ELF-1 (cell line): ENCODE results near the gene EXOC4.

ENCODE experiments used
- DNase-seq: peaks from one replicate; pipeline ENCODE4 v3.0.0-alpha.2; 2016; ENCODE audit warnings: low read depth, low spot score

EXOC4 gene

DNA sequence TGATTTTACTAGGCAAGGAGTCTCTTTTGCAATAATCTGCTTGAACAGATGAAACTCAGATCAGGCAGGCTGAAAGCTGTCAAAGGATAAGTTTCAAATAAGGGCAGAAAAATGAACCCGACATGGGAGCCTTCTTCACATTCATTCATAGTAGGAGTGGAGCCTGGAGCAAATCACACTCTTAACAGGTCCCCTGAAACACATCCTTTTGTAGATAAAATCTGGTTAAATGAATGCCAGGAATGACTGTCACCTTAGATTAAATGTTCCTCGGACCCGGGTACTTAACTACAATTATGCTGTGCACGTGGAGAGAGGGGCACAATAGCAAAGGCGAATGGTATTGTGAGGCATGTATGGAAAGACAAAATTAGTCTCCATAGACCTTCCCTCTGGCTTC, 529.6 kb downstream of the EXOC4 start:
- no peak for DNase-seq

DNA sequence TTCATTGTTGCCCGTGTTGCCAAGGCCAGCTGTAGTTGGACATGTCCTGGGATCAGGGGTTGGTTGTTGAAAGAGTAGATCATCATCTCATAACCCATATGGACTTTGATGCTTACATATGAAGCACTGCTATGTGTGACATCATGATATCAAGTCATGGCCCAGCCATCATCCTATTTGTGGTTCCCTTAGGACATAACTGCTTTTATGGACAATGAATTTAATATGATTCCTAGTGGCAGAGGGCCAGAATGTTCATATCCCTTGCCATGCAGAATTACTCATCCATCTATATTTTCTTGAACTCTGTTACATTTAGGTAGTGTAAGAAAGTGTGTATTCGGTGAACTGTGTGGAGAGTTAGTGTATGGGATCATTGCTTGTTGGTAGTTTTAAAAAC, 530.4 kb downstream of the EXOC4 start:
- no peak for DNase-seq

DNA sequence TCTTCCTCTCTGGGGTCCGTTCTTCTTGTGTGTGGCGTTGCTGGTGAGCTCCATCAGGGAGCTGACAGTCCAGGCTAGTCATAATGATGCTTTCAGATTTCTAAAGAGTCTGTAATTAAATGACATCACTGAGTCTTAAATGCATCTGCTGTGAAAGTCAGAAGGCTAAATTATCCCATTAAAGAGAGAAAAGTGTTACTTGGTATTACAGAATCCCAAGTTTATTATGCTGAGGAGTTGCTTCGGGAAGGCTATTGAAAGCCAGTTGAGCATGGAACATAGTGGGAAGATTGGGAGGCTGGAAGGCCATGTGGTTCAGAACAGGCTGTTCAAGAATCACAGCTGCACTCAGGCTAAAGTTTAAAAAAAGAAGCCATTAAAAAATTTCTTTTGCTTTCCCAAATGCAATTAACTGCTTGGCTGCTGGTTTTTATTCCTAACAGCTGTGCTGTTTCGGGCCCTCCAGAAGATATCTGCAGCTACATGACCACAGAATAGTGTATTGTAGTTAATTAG, 531.7 kb downstream of the EXOC4 start:
- DNase-seq: no peak

DNA sequence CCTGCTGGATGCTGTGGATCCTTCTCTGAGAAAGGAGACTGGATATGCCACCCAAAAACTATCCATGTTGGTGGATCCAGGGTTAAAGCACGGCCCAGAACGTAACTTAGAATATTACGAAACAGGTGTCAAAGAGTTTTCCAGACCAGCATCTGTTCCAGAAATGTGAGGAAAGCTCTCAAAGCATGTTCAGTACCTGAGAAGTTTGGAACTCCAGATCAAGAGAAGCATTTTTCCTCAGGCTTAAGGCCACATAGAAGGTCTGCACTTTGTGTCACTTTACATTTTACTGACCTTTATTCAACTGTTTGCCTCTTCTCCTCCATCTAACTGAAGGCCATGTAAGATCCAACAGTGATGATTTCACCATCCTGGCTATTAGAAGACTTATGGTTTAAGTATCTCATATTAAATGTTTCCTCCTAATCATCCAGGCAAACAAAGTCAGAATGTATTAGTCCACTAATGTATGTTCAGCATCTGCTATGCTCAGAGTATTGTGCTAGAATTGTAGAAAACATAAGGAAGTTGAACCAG, 533.6 kb downstream of the EXOC4 start:
- no peak for DNase-seq

DNA sequence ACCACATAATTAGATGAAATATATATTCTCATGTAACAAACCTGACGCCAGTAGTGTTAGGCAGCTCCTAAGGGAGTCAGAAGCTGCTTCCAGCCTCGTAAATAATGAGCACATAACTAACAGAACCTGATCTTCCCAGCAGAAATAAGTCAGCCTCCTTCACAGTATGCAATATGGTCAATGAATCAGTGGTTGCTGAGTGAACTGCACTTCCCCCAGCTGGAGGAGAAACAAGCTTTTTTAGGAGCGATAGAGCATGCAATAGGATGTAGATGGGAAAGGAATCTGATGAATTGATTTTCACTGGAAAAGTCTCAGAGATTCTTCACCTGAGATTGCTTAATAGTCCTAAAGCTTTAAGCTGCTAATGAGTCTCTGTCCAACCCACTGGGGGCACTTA, 537.1 kb downstream of the EXOC4 start:
- no peak for DNase-seq

DNA sequence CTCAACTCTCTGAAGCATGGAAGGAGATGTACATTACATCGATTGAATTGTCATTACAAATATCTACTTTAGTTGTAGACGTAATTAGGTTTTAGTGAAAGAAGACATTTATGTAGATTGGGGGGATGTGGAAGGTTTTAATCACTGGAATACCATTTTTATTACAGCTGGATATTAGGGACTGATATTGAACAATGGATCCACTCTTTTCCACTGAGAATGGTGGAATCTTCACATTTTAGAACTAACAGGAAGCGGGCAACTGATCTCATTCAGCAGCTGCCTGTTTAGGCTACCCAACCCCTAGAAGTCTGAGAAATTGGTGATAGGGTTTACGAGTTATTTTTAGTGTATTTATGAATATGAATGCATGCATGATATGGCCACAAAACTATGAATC, 538.0 kb downstream of the EXOC4 start:
- no peak for DNase-seq

DNA sequence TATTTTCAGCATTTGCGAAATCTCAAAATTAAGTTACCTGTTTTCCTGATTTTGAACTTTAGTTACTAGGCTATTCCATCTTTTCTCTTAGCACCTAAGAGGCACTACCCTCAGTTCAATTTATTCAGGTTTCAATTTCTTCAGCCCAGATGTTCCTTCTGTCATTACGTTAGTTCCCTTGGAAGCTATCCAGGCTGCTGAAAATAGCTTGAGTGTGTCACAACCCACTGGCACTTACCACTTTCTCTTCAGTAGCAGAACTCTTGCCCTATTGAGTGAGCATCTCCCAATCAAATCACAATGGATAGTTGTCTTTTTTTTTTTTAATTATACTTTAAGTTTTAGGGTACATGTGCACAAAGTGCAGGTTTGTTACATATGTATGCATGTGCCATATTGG, 541.6 kb downstream of the EXOC4 start:
- no peak for DNase-seq

DNA sequence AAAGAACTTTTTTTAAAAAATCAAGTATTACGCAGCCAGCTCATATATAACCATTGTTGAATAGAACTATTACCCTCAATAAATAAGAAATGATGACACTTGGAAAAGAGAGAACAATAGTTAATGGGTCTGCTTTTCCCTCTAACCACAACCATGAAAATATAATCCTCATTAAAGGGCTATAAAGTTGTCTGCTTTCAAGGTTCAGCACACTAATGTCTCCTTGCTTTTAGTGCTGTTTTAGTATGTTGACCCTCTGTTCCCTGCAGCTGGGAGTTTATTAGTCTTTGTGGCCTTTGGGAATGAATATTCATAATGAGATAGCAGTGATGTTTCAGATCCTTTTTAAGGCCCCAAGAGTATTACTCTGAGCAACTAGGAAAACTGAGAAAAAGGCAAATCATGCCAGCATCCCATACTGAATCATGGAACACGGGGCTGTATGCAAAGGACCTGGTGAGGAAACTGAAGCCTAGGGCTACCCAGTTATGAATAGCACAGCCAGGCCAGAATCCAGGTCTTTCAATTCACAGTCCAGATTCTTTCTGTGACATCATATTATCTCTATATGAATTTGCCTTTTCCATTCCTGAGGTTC, 542.3 kb downstream of the EXOC4 start:
- no peak for DNase-seq

DNA sequence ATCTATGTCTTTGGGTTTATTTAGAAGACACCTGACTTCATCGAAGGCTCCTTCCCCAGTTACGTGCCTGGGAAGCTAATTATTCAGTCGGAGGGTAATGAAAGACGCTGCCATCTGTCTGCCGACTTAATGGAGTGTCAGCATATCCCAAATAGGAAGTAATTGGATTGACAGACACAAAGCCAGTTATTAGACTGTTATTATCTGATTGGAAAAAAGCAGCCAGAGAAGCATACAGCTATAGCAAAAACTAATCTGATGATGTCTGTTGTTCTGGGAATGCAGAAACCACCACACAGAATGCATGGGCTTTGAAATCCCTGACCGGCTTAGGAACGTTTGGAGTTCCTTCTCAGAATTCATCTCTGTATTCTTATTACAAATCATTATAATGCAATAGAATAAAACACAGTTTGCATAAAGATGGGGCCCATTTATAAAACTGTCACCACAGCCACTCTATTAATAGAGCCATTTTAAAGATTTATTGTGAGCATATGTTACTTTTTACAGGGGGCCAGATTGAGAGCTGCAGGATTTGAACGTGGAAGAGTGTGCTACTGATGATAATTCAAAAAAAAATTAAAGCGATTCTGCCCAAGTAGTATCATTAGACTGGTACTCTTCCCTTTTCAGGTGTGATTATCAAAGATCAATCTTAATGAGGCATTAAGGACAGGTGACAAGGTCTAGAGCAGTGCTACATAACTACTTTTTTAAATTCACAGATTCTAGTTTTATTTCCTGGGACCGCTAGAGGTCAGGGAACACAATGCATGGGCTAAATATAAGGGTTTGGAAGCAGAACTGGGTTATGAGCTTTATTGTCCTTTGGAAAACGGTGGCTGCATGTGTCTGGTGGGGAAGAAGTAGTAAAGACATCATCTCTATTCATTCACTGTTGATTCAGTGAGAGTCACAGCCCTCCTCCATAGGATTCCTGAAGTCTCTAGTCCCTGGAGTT, 544.2 kb downstream of the EXOC4 start:
- no peak for DNase-seq

DNA sequence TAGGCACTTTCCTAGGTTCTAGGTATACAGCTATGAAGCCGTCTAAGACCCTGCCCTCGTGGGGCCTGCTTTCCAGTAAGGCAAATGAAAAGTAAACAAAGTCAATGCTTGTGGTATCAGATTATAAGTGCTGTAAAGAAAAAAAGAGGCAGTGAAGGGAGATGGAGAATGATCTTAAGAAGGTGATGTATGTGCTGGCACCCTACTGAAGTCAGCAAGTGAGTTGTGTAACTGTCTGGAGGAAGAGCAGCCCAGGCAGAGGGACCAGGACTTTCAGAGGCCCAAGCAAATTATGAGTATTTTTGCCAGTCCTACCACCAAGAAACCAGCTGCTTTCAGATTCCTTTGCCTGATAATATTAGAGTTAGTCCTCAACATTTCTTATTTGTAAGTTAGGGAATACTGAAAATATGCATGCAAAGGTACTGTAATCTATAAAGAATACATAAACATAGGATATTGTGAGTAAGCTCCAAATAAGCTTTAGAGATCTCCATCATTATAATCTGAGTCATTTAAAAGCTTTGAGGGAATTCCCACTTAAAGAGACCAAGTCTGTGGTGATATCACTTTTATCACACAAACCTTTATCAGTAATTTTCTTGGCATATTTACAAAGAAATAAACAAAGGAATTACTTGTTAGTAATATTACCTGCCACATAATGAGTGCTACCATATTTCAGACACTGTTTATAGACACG, 545.1 kb downstream of the EXOC4 start:
- no peak for DNase-seq

DNA sequence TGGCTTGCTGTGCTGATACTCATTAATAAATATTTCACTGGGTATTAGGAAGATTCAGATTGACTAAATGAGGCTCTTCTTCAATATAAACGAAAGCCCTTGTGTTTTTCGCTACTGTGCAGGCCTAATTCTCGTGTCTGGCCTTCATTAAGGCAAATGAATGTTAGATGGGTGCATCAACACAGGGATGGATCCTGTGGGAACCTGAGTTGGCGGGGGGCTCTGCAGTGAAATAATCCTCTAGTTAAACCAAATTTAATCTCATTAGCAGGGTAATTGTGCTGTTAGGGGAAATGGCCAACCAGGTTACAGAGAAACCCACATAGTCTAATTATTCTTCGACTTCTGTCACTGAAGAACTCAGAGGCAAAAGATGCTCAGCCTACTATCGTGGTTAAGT, 548.5 kb downstream of the EXOC4 start:
- DNase-seq: no peak

DNA sequence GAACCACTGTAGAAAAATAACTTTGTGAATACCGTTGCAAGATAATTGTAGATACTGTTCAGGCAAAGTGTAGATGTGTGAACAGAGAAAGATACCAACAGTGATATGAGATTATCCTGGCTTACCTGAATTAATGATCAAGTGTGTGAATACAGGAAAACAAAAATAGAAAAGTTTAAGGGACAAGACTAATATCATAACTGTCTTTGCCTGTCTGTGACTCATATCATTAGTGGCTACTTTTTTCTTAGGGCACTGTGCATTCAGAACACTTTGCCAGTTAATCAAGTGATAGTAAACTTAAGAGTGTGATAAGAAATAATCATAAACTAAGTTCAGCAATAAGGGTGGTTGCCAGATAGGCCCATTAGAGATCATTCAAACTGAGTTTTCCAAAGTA, 551.2 kb downstream of the EXOC4 start:
- no peak for DNase-seq

DNA sequence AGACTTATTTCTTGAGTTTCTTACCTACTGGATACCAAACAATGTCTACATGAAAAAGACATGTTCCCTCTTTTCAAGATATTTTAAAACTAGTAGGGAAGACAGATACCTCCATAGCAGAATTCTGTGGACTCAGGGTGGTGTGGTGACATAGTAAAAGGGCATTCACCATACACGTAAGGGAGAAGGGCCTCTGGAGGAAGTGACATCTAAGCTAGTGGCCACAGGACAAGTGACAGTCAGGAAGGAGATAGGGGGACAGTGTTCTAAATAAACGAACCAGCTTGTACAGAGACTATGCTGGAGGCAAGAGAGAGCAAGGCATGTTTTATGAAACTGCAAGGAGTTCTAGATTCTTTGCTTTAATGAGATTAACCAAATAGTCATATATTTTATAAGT, 552.5 kb downstream of the EXOC4 start:
- no peak for DNase-seq

DNA sequence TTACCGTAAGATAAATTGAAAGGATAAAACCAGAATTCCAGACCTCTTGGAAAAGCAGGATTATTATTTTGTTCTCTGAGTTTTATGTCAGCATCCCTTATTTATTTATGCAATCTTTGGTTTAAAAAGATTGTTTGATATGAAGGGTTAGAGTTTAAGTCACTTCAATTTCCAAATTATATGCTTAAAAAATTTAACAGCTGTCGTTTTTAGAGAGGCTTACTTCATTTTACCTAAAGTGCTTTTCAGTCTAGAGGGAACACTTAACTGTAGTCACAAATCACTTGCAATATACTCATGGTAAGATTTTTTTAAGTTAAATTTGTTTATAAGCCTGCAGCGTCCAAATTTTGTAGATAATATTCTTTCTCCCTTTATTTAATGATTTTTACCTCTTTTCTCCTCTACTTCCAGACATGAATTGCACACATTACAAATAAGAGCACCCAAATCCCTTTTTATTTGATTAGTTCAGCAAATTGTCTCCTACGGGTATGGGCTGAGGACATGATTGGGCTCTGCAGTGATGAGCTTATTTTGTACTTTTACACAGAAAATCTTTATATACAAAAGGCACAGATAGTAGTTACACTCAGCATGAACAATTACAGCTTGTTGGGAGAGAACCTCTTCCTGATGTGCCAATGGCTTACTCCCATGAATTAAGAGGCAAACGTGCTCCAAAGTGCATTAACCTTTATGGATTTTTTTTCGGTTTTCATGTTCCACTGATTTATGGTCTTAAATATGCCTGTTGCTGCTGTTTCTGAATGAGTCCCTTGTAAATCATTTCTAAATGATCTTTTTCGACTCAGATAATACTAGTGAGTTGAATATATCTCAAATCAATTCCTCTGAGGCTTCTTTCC, 555.0 kb downstream of the EXOC4 start:
- no peak for DNase-seq

DNA sequence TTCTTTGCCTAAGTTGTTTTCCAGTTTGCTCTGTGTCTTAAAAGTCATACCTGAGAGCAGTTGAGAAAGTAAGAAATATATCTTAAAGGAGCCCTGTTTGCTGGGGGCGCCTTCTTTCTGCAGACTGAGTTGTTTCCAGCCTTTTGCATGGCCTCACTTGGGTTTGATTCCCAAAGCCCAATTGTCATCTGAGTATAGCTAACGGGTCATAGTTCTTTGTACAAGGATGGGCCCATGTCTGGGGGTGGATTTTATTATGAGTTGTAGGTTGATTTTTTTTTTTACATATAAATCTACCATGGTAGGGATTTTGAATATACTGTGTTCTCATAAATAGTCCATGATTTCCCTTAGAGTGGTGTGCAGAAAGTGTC, 555.6 kb downstream of the EXOC4 start:
- no peak for DNase-seq

DNA sequence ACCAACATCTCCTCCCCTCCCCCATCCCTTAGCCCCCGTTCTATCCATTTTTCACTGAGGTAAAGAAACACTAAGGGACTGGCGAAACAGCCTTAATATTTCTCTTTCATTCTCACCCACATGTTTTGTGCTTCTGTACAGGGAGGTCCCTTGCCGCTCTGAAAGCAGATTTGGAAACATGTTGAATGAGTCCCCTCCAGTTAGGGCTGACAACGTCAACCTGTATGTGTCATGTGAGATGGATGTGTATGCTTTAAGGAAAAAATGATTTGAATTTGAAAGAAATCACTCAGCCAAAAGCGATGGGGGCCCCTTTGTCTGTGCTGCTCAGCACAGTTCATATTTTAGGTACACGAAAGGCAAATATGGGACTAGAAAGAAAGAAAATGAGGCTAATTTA, 560.0 kb downstream of the EXOC4 start:
- DNase-seq: no peak

DNA sequence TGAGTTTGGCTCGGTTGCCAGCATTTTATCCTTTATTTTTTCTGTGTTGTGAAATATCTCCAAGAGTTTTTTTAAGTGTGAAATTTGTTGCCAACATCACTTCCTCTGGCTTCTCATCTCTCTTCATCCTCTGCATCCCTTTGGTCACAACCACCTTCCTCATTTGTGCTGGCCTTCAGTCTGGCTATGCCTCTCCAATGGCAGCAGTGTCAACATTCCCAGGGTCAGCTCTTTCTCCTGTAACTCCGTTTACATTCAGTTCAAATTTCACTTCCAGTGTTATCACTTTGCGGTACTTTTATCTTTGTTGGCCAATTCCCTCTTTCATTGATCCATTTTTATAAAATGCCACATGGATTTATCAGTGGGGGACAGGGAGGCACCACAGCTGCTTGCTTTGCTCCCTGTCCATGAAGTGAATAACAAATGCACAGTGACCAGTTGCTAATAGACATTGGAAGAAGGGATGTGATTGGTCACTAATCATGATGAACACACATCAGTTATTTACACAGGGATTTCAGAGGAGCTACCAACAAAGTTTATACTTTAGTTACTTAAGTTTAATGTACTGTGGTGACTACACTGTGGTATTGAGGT, 562.8 kb downstream of the EXOC4 start:
- DNase-seq: no peak

DNA sequence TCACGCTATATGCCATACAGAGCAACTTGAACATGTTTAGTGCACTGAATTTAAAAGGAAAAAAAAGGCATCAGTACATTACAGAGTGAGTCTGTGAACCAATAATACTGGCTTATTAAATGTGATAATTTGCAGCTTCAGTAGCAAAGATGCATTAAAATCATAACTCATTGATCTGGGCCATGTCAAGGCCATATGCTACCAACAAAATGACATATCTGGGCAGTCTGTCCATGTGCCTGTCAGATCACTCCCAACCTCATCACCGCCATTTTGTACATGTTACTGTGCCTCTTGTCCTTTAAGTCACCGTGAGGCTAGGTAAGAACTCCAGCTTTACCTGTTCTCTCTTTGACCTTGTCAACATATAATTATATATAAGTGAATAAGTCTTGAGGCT, 566.8 kb downstream of the EXOC4 start:
- DNase-seq: no peak

DNA sequence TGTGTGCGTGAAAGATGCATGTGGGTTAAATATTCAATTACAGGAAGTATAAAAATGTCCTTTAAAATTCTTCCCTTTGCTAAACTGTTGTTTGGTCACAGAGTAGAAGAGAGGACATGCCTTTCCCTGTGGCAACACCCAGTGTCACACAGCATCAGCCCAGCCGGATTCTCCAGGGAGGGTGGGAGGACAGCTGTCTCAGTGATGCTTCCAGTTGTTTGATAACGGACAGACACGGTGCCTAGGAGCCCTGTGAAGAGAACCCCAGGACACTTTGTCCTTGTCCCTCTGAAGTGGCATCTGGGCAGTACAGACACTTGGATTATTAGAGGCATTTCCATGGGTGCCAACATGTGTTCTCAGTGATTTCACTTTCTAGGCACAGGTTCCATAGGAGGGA, 567.7 kb downstream of the EXOC4 start:
- DNase-seq: no peak

DNA sequence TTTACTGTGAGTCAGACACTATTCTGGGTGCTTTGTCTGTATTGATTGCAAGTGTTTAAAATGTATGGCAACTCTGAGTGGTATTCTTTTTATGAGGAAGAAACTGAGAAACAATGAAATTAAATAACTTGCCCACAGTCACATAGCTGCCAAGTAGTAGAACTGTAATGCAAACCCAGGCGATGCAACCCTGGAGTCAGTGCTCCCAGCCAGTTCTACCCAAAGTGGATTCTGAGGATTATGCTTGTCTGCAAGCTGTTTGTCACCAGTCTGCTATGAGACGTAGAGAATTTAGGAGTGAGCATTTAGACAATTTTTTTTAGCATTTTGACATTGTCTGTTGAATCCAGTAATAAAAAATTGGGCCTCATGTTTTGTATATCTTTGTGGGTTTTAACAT, 568.3 kb downstream of the EXOC4 start:
- DNase-seq: no peak
